Measurements from ENCODE around the gene PDE11A.

DNA sequence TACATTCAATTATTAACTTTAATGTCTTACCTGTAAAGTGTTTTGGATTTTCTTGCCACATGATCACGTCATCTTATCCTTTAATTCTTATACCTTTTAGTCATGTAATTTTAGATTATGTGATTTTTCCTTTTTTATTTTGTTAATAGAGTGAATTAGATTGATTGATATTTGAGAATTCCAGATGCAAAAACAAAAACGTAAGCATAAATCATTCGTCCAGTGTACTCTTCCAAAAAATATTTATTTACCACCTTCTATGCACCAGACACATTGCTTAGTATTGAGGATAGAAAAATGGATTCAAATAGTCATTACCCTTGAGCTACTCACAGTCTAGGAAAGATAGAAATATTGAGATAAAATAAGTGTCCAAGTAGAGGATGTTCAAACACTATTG lies 249.6 kb downstream of the PDE11A start:
- TF ChIP-seq POLR2AphosphoS5 (IDR thresholded peaks at IDR 0.05) (no peak), POLR2A (IDR thresholded peaks at IDR 0.05) (no peak)
- TF ChIP-seq, protein P1, sequence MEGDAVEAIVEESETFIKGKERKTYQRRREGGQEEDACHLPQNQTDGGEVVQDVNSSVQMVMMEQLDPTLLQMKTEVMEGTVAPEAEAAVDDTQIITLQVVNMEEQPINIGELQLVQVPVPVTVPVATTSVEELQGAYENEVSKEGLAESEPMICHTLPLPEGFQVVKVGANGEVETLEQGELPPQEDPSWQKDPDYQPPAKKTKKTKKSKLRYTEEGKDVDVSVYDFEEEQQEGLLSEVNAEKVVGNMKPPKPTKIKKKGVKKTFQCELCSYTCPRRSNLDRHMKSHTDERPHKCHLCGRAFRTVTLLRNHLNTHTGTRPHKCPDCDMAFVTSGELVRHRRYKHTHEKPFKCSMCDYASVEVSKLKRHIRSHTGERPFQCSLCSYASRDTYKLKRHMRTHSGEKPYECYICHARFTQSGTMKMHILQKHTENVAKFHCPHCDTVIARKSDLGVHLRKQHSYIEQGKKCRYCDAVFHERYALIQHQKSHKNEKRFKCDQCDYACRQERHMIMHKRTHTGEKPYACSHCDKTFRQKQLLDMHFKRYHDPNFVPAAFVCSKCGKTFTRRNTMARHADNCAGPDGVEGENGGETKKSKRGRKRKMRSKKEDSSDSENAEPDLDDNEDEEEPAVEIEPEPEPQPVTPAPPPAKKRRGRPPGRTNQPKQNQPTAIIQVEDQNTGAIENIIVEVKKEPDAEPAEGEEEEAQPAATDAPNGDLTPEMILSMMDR (IDR thresholded peaks at IDR 0.05): no peak

All from transverse colon (tissue), 4 donors.